Measurements from ENCODE around the gene RHOG. TPM values are rescaled to one million over a fixed set of nuclear protein-coding genes. Genes with fewer than 3 reads are reported as not detected.

Gene RHOG
- total and polyA plus RNA-seq, 9 of the 15 experiments (the other 6 are each of a cell fraction or from before 2014, with no cell fraction given), result 22.6 to 162 (median 80.3) TPM

DNA sequence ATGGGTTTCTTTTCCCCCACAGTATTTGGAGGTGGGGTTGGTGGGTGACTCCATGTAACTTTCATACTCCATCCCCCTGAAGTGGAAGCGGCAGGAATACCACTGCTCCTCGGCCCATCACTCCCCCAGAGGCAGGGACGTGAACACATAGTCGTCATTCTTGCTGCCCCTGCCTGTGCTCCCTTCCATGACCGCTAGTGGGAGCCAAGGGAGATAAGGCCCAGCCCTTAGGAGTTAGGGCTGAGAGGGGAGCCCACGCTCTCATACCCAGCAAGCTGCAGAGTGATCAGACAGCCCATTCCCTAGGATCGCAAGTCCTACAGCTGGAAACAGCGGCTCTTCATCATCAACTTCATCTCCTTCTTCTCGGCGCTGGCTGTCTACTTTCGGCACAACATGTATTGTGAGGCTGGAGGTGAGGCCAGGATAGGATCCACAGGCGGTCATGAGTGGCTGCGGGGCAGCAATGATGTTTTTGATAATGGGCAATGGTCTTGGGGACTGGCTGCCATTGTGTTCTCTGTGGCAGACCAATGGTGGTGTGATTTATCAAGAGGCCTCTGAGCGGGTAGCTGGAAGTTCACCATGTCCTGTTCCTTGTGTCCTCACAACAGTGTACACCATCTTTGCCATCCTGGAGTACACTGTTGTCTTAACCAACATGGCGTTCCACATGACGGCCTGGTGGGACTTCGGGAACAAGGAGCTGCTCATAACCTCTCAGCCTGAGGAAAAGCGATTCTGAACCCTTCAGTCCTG is 15.9 kb downstream of the RHOG start (continued):
- TF ChIP-seq, protein P1, sequence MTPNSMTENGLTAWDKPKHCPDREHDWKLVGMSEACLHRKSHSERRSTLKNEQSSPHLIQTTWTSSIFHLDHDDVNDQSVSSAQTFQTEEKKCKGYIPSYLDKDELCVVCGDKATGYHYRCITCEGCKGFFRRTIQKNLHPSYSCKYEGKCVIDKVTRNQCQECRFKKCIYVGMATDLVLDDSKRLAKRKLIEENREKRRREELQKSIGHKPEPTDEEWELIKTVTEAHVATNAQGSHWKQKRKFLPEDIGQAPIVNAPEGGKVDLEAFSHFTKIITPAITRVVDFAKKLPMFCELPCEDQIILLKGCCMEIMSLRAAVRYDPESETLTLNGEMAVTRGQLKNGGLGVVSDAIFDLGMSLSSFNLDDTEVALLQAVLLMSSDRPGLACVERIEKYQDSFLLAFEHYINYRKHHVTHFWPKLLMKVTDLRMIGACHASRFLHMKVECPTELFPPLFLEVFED (CRISPR knock-in tag; conservative IDR thresholded peaks at IDR 0.05), result no peak; the same call in 1 of the 2 replicates
- TF ChIP-seq ZNF24 (IDR thresholded peaks at IDR 0.05) (peak; percentile 73), ETS2 (tag; IDR thresholded peaks at IDR 0.05; ENCODE audit: borderline replicate concordance, poor library complexity, severe bottlenecking) (no peak), TFAM (CRISPR knock-in tag; conservative IDR thresholded peaks at IDR 0.05) (no peak), EP400 (IDR thresholded peaks at IDR 0.05) (peak; percentile 63), OTX1 (CRISPR knock-in tag; IDR thresholded peaks at IDR 0.05) (0 out of 2 replicates have a peak, but pooled peaks have one; percentile 39), LCOR (CRISPR knock-in tag; IDR thresholded peaks at IDR 0.05) (peak; percentile 40), KDM1A (IDR thresholded peaks at IDR 0.05) (no peak), ZNF143 (CRISPR knock-in tag; IDR thresholded peaks at IDR 0.05) (no peak), CSDE1 (IDR thresholded peaks at IDR 0.05) (no peak), PML (IDR thresholded peaks at IDR 0.05; ENCODE audit: low read length) (no peak), KLF1 (tag; IDR thresholded peaks at IDR 0.05) (no peak), TAL1 (IDR thresholded peaks at IDR 0.05) (no peak)
- TF ChIP-seq, protein P2, sequence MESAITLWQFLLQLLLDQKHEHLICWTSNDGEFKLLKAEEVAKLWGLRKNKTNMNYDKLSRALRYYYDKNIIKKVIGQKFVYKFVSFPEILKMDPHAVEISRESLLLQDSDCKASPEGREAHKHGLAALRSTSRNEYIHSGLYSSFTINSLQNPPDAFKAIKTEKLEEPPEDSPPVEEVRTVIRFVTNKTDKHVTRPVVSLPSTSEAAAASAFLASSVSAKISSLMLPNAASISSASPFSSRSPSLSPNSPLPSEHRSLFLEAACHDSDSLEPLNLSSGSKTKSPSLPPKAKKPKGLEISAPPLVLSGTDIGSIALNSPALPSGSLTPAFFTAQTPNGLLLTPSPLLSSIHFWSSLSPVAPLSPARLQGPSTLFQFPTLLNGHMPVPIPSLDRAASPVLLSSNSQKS (CRISPR knock-in tag; IDR thresholded peaks at IDR 0.05), result no peak
- TF ChIP-seq, protein P3, sequence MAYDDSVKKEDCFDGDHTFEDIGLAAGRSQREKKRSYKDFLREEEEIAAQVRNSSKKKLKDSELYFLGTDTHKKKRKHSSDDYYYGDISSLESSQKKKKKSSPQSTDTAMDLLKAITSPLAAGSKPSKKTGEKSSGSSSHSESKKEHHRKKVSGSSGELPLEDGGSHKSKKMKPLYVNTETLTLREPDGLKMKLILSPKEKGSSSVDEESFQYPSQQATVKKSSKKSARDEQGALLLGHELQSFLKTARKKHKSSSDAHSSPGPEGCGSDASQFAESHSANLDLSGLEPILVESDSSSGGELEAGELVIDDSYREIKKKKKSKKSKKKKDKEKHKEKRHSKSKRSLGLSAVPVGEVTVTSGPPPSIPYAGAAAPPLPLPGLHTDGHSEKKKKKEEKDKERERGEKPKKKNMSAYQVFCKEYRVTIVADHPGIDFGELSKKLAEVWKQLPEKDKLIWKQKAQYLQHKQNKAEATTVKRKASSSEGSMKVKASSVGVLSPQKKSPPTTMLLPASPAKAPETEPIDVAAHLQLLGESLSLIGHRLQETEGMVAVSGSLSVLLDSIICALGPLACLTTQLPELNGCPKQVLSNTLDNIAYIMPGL (CRISPR knock-in tag; IDR thresholded peaks at IDR 0.05), result no peak
- TF ChIP-seq, protein P4, sequence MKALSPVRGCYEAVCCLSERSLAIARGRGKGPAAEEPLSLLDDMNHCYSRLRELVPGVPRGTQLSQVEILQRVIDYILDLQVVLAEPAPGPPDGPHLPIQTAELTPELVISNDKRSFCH (CRISPR knock-in tag; IDR thresholded peaks at IDR 0.05), result no peak
- TF ChIP-seq, protein P4 (tag; IDR thresholded peaks at IDR 0.05), result no peak; the same call in 1 of the 2 replicates
- TF ChIP-seq, protein P5, sequence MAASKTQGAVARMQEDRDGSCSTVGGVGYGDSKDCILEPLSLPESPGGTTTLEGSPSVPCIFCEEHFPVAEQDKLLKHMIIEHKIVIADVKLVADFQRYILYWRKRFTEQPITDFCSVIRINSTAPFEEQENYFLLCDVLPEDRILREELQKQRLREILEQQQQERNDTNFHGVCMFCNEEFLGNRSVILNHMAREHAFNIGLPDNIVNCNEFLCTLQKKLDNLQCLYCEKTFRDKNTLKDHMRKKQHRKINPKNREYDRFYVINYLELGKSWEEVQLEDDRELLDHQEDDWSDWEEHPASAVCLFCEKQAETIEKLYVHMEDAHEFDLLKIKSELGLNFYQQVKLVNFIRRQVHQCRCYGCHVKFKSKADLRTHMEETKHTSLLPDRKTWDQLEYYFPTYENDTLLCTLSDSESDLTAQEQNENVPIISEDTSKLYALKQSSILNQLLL (CRISPR knock-in tag; IDR thresholded peaks at IDR 0.05; ENCODE audit: borderline replicate concordance), result no peak
- TF ChIP-seq, protein P6, sequence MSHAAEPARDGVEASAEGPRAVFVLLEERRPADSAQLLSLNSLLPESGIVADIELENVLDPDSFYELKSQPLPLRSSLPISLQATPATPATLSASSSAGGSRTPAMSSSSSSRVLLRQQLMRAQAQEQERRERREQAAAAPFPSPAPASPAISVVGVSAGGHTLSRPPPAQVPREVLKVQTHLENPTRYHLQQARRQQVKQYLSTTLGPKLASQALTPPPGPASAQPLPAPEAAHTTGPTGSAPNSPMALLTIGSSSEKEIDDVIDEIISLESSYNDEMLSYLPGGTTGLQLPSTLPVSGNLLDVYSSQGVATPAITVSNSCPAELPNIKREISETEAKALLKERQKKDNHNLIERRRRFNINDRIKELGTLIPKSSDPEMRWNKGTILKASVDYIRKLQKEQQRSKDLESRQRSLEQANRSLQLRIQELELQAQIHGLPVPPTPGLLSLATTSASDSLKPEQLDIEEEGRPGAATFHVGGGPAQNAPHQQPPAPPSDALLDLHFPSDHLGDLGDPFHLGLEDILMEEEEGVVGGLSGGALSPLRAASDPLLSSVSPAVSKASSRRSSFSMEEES (CRISPR knock-in tag; IDR thresholded peaks at IDR 0.05), result no peak
- TF ChIP-seq, protein P7, sequence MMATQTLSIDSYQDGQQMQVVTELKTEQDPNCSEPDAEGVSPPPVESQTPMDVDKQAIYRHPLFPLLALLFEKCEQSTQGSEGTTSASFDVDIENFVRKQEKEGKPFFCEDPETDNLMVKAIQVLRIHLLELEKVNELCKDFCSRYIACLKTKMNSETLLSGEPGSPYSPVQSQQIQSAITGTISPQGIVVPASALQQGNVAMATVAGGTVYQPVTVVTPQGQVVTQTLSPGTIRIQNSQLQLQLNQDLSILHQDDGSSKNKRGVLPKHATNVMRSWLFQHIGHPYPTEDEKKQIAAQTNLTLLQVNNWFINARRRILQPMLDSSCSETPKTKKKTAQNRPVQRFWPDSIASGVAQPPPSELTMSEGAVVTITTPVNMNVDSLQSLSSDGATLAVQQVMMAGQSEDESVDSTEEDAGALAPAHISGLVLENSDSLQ (IDR thresholded peaks at IDR 0.05), result peak; percentile 43; the same call in 1 of the 2 replicates

Measured in K562 (cell line).